KMS-11 (cell line): Measurements from ENCODE around the gene AHCYL2.

Experiments used
- H2AFZ ChIP-seq: fragments of 200-600 bp; sonication (generic); 2 replicates; pipeline ENCODE4 v1.6.1; 2016; ENCODE audit warnings: antibody characterized with exemption, mixed run types, low read depth
- H3K27ac ChIP-seq: fragments of 200-600 bp; sonication (generic); 2 replicates; pipeline ENCODE4 v1.6.1; 2016; ENCODE audit warnings: mild to moderate bottlenecking, mixed run types
- H3K27me3 ChIP-seq: fragments of 200-600 bp; sonication (generic); 2 replicates; pipeline ENCODE4 v1.6.1; 2017; ENCODE audit warnings: mild to moderate bottlenecking, low read depth, mixed run types, moderate library complexity; ENCODE audit not compliant: insufficient read depth
- H3K36me3 ChIP-seq: fragments of 200-600 bp; sonication (generic); 2 replicates; pipeline ENCODE4 v1.6.1; 2017; ENCODE audit warnings: mild to moderate bottlenecking, mixed run types; ENCODE audit not compliant: insufficient read depth
- H3K4me1 ChIP-seq: fragments of 200-600 bp; sonication (generic); 2 replicates; pipeline ENCODE4 v1.6.1; 2016; ENCODE audit warnings: mild to moderate bottlenecking, low read depth, mixed run types; ENCODE audit not compliant: poor library complexity, severe bottlenecking
- H3K4me2 ChIP-seq: fragments of 200-600 bp; sonication (generic); 2 replicates; pipeline ENCODE4 v1.7.0; 2016; ENCODE audit warnings: mild to moderate bottlenecking, mixed run types
- H3K4me3 ChIP-seq: fragments of 200-600 bp; sonication (generic); IDR thresholded peaks from 2 replicates; pipeline ENCODE4 v1.6.1; 2017; ENCODE audit warnings: low read depth, low read length, mixed read lengths; ENCODE audit not compliant: insufficient read depth
- H3K79me2 ChIP-seq: fragments of 200-600 bp; sonication (generic); 2 replicates; pipeline ENCODE4 v1.6.1; 2016; ENCODE audit warnings: low read depth, mixed run types; ENCODE audit not compliant: insufficient read depth
- H3K9ac ChIP-seq: fragments of 200-600 bp; sonication (generic); 2 replicates; pipeline ENCODE4 v1.6.1; 2016; ENCODE audit warnings: mild to moderate bottlenecking, mixed run types
- H4K20me1 ChIP-seq: fragments of 200-600 bp; sonication (generic); 2 replicates; pipeline ENCODE4 v1.6.1; 2016; ENCODE audit warnings: mild to moderate bottlenecking, mixed run types; ENCODE audit not compliant: insufficient read depth
- TF ChIP-seq, protein P1 (sequence below): fragments of 200-600 bp; sonication (generic); conservative IDR thresholded peaks from 2 replicates; pipeline ENCODE4 v1.6.1; 2017; ENCODE audit warnings: low read depth, mild to moderate bottlenecking, antibody characterized with exemption, low read length, moderate library complexity, mixed read lengths

The AHCYL2 gene

GRCh38 chr7:129421717-129422250 is 197.0 kb downstream of the AHCYL2 start:
- H2AFZ ChIP-seq, result no peak overlapping the region
- H4K20me1 ChIP-seq, result no peaks in the 10 kb centered on the region
- no peak overlapping the region for H3K27ac ChIP-seq
- H3K9ac ChIP-seq, result no peak overlapping the region
- no peaks in the 10 kb centered on the region for H3K79me2 ChIP-seq
- no peak overlapping the region for H3K4me3 ChIP-seq
- peaks cover 7% of the 10 kb centered on the region for H3K4me1 ChIP-seq
- TF ChIP-seq, protein P1, sequence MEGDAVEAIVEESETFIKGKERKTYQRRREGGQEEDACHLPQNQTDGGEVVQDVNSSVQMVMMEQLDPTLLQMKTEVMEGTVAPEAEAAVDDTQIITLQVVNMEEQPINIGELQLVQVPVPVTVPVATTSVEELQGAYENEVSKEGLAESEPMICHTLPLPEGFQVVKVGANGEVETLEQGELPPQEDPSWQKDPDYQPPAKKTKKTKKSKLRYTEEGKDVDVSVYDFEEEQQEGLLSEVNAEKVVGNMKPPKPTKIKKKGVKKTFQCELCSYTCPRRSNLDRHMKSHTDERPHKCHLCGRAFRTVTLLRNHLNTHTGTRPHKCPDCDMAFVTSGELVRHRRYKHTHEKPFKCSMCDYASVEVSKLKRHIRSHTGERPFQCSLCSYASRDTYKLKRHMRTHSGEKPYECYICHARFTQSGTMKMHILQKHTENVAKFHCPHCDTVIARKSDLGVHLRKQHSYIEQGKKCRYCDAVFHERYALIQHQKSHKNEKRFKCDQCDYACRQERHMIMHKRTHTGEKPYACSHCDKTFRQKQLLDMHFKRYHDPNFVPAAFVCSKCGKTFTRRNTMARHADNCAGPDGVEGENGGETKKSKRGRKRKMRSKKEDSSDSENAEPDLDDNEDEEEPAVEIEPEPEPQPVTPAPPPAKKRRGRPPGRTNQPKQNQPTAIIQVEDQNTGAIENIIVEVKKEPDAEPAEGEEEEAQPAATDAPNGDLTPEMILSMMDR, result no peak
- H3K4me2 ChIP-seq, result no peak overlapping the region
- no peaks in the 10 kb centered on the region for H3K27me3 ChIP-seq
- H3K36me3 ChIP-seq, result no peaks in the 10 kb centered on the region

DNA sequence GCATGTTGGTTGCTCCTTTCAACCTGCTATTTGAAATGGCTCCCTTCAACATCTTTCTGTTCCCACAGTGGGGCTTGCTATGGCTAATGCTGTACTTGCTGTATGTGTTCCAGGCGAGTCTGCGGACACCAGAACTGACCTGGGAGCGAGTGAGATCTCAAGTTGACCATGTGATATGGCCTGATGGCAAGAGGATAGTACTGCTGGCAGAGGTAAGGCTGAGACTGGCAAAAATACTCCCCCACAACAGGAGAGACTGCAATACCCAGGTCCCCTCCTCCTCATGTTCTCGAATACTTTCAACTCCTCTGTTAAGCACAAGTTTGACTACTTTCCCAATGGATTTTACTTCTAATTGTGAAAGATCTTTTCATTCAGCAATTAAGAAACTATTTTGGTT is 197.9 kb downstream of the AHCYL2 start:
- TF ChIP-seq, protein P1, result no peak
- no peak overlapping the region for H2AFZ ChIP-seq
- no peaks in the 10 kb centered on the region for H4K20me1 ChIP-seq
- H3K4me3 ChIP-seq, result no peak overlapping the region
- no peaks in the 10 kb centered on the region for H3K79me2 ChIP-seq
- no peaks in the 10 kb centered on the region for H3K36me3 ChIP-seq
- no peak overlapping the region for H3K4me2 ChIP-seq
- H3K27me3 ChIP-seq, result no peaks in the 10 kb centered on the region
- peaks cover 7% of the 10 kb centered on the region for H3K4me1 ChIP-seq
- no peak overlapping the region for H3K9ac ChIP-seq
- H3K27ac ChIP-seq, result no peak overlapping the region

DNA sequence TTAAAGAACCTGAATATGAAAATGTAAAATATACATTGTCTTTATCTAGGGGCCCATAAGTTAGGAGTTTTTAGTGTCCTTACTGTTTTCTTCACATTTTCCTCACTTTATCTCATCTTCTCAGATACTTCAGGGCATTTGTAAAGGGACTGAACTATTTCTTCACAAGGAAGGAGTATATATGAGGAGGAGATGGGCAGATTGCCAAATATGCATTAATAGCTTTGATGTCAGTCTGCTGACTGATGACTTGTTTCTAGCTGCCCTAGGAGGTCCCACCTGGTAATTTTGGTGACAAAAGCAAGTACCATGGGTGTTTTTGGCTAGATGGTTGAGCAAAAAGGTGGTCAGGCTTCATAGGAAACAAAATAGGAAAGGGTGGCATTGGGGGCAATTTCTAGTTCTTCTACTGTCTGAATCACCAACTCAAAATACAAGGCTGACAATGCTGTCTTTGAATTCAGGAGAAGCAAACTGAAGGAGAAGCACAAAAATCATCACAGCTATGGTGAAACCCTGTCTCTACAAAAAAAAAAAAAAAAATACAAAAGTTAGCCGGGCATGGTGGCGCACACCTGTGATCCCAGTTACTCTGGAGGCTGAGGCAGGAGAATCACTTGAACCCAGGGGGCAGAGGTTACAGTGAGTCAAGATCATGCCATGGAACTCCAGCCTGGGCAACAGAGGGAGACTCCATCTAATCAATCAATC is 199.0 kb downstream of the AHCYL2 start:
- H3K79me2 ChIP-seq, result no peaks in the 10 kb centered on the region
- H3K4me1 ChIP-seq, result peaks cover 7% of the 10 kb centered on the region
- H3K9ac ChIP-seq, result no peak overlapping the region
- TF ChIP-seq, protein P1, result no peak
- no peak overlapping the region for H3K27ac ChIP-seq
- no peaks in the 10 kb centered on the region for H3K27me3 ChIP-seq
- no peaks in the 10 kb centered on the region for H4K20me1 ChIP-seq
- no peaks in the 10 kb centered on the region for H3K36me3 ChIP-seq
- H3K4me3 ChIP-seq, result no peak overlapping the region
- H3K4me2 ChIP-seq, result no peak overlapping the region
- no peak overlapping the region for H2AFZ ChIP-seq

- Histone ChIP-seq H3K4me3 (no peak overlapping the region), H3K27ac (no peak overlapping the region), H2AFZ (no peak overlapping the region), H3K27me3 (no peaks in the 10 kb centered on the region), H4K20me1 (no peaks in the 10 kb centered on the region), H3K36me3 (no peaks in the 10 kb centered on the region), H3K4me2 (no peak overlapping the region), H3K79me2 (no peaks in the 10 kb centered on the region), H3K9ac (no peak overlapping the region), H3K4me1 (peaks cover 7% of the 10 kb centered on the region)
- TF ChIP-seq, protein P1, result no peak
Observed at GRCh38 chr7:129426482-129426881, 201.7 kb downstream of the AHCYL2 start.
